Epithelial cell of proximal tubule (primary cell): ENCODE data around the gene ST6GAL2. TPM values are rescaled to one million over a fixed set of nuclear protein-coding genes. Genes with fewer than 3 reads are reported as not detected.

Experiments
- DNase-seq: peaks from one replicate; pipeline ENCODE4 v3.0.0-alpha.2; 2011; ENCODE audit warnings: low read depth
- H3K4me3 ChIP-seq: 2 replicates; pipeline ENCODE4 v1.5.1; 2011; ENCODE audit warnings: low read depth, mild to moderate bottlenecking, low read length
- total RNA-seq: library from RNA; depleted of rRNA; stranded (reverse); fragments of >200 nt; gene quantifications from 2 replicates; pipeline ENCODE4 v1.2.3, GENCODE V29; 2015
- TF ChIP-seq, protein P1 (sequence below): conservative IDR thresholded peaks from 2 replicates; pipeline ENCODE4 v1.5.1; 2012; ENCODE audit warnings: low read depth, mild to moderate bottlenecking, low read length

ST6GAL2 gene
- total RNA-seq, 1 donor from 2014 or later = 0.23 TPM

- TF ChIP-seq, protein P1, sequence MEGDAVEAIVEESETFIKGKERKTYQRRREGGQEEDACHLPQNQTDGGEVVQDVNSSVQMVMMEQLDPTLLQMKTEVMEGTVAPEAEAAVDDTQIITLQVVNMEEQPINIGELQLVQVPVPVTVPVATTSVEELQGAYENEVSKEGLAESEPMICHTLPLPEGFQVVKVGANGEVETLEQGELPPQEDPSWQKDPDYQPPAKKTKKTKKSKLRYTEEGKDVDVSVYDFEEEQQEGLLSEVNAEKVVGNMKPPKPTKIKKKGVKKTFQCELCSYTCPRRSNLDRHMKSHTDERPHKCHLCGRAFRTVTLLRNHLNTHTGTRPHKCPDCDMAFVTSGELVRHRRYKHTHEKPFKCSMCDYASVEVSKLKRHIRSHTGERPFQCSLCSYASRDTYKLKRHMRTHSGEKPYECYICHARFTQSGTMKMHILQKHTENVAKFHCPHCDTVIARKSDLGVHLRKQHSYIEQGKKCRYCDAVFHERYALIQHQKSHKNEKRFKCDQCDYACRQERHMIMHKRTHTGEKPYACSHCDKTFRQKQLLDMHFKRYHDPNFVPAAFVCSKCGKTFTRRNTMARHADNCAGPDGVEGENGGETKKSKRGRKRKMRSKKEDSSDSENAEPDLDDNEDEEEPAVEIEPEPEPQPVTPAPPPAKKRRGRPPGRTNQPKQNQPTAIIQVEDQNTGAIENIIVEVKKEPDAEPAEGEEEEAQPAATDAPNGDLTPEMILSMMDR = no peak
- H3K4me3 ChIP-seq = no peak overlapping the region
- no peak for DNase-seq
Observed at GRCh38 chr2:106899786-106900530, 14.0 kb upstream of the ST6GAL2 start.

DNA sequence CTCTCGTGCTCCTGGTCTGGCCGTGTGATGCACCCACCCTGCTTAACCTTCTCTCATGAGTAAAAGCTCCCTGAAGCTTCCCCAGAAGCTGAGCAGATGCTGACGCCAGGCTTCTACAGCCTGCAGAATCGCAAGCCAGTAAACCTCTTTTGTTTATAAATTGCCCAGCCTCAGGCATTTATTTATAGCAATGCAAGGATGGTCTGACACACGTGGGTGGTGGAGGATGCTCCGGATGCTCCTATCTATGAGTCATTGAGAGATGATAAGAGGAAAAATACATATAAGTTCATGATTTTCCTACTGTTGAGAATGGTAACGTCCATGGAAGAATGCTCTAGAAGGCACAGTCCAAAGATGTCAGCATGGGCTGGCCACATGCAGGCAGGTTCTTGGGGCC is 8.6 kb upstream of the ST6GAL2 start:
- DNase-seq = no peak
- no peak overlapping the region for H3K4me3 ChIP-seq
- TF ChIP-seq, protein P1 = no peak

- no peak overlapping the region for H3K4me3 ChIP-seq
- no peak for DNase-seq
- TF ChIP-seq, protein P1 = no peak
Observed at GRCh38 chr2:106892048-106892447, 6.1 kb upstream of the ST6GAL2 start.

GRCh38 chr2:106890606-106891005 is 4.6 kb upstream of the ST6GAL2 start:
- TF ChIP-seq, protein P1 = no peak
- H3K4me3 ChIP-seq = no peak overlapping the region
- DNase-seq = no peak

- DNase-seq = no peak
- peak overlapping the region; percentile 50 for H3K4me3 ChIP-seq
- TF ChIP-seq, protein P1 = no peak
Observed at GRCh38 chr2:106886916-106887758, 1.2 kb upstream of the ST6GAL2 start.

GRCh38 chr2:106885329-106885728 is 638 bp downstream of the ST6GAL2 start:
- no peak for DNase-seq
- peak overlapping the region; percentile 50 for H3K4me3 ChIP-seq
- TF ChIP-seq, protein P1 = no peak
